HG02884 (cell line): ENCODE data around the gene ACOX3.
"Not testable (repeated sequence)": the region's sequence is repeated elsewhere in the genome, so short reads cannot be mapped to it uniquely, and the experiment has no call there.

Source experiments
- ATAC-seq: cut with Tn5 transposase; IDR thresholded peaks from one replicate; pipeline ENCODE4 v1.9.1; 2021; ENCODE audit warnings: mild to moderate bottlenecking, moderate library complexity; ENCODE audit not compliant: unreplicated experiment

ACOX3 gene

DNA sequence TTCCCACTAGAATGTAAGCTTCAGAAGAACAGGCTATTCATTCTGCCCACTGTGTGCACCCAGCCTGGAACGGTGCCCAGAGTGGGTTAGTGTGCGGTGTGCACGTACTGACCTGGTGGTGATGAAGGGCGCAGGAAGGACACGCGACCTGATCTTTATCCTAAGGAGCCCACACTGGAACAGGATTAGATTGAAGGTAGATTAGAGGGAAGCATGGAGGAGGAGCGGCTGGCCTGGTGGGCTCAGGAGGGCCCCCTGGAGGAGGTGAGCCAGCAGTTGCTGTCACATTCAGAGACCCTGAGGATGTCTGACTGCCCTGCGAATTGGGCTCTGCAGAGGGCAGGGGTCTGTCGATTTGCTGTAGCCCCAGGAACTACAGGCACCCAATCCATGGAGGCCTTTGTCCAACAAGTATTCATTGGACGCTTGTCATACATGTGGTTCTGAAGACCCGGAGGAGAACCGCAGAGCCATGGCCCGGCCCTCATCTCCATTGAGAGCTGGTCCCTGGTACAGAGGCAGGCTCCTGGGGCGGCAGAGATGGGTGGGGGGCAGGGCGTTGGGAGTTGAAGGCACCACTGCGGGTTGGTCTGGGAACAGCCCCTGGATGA is 97.8 kb downstream of the ACOX3 start:
- no peak for ATAC-seq

DNA sequence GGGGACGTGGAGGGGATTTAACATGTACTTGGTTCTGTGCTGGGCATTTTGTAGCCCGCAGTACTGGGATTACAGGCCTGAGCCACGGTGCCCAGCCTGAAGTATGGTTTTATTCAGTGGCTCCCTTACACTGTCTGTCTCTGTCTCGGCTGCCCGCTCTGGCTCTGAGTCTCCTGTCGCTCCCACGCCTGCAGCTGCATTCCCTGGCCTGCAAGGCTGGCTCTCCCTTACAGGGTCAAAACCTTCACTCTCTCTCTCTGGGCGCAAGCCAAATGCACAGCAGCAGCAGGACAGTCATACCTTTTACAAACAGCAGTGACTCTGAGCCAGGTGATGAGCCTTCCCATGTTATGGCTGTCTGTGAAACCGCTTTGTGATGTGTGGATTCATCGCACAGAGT is 98.8 kb downstream of the ACOX3 start:
- ATAC-seq: no peak

DNA sequence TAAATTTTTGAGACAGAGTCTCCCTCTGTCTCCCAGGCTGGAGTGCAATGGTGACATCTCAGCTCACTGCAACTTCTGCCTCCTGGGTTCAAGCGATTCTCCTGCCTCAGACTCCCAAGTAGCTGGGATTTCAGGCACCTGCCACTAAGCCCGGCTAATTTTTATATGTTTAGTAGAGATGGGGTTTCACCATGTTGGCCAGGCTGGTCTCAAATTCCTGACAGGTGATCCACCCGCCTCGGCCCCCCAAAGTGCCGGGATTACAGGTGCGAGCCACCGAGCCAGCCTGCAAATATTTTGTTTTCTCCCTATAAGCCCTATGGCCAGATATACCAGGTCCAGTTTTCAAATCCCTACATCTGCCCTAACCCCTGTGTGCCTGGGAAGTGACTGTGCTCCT is 99.2 kb downstream of the ACOX3 start:
- not testable (repeated sequence) for ATAC-seq

GRCh38 chr4:8340781-8341241 is 99.7 kb downstream of the ACOX3 start:
- ATAC-seq: no peak

DNA sequence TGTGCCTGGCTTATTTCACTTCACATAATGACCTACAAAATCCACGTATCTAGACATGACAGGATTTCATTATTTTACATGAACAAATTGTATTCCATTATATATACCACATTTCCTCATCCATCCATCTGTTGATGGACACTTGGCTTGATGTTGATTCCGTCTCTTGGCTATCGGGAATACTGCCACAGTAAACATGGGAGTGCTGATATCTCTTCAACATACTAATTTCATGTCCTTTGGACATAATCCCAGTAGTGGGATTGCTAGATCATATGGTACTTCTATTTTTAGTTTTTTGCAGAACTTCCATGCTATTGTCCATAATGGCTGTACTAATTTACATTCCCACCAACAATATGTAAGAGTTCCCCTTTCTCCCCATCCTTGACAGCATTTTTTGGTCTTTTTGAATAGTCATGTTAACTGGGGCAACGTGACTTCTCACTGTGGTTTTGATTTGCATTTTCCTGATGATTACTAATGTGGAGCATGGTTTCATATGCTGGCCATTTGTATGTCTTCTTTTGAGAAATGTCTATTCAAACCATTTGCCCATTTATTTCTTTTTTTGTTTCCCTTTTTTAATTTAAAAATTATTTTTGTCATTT is 102.1 kb downstream of the ACOX3 start:
- no peak for ATAC-seq

DNA sequence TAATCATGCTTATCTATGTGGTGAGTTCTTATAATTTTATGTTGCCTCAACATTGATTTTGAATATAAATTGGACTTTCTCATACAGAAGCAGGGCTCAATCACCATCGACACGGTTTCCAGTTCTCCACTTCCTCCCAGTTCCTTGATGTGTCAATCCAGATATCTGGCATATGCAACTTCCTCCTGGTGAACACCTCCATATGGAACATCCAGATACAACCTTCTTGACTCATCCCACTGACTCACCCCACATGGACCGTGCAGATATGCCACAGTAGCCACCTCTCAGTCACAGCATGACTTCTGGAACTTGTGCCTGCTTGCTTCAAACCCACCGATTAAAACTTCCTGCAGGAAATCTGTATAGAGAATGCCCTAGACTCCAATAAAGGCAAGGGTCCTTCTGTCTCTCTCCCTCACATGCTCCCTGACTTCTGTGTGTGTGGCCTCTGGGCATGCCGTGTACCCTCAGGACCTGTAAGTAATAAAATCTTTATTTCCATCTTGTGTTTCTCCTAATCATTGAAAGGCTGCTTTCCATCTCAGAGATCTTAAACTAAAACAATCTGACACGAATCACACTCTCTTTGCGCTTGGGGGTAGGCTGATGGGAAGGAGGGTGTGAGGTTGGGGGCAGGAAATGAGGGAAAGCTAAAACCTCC is 104.0 kb downstream of the ACOX3 start:
- ATAC-seq: no peak

DNA sequence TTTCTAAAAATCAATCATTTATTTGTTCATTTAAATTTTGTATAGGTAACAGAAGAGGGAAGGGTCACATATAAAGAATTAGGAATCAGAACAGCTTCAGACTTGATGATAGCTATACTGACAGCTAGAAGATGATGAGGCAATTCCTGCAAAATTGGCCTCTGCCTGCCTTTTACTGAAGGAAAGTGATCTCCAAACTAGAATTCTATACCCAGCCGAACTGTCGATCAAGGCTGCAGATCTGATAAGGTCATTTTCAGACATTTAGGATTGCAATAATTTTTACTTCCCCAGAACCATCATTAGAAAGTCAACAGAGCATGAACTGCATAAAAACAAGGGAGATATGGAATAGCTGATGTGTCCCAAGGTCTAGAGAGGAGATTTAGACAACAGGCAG is 104.7 kb downstream of the ACOX3 start:
- ATAC-seq: no peak

- ATAC-seq: no peak
These were observed 105.6 kb downstream of the ACOX3 start for GRCh38 chr4:8334786-8335460.

DNA sequence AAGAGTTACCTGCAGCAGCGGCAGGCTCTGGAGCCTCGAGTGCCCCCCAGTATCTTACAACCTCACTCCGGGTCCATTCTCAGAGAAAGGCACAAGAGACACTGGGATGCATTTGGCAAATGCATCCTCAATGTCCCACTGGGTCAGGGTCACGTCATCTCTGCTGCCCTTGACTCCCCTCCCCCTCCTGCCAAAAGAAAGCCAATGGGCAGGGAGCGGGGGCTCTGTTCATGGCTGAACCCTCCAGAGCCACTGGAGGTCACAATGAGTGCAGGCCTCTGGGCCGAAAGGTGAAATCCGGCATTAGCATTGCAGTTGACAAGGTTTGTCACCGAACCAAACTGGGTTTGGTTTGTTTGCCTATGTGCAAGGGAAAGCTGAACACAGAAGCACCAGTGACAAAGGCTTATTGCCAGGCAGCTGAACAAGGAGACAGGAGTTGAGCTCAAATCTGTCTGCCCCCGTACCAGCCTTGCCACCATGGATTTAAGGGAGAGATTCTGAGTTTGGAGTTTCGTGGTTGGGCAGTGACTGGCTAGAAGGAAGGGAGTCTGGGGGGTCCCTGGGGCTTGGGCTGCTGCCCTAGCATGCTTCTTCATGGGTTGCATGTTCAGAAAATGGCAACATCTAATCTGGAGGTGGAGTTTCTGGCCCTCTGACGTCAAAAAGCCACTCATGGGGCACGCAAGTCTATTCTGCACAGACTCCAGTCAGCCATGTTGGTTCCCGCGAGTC is 106.6 kb downstream of the ACOX3 start:
- ATAC-seq: no peak

DNA sequence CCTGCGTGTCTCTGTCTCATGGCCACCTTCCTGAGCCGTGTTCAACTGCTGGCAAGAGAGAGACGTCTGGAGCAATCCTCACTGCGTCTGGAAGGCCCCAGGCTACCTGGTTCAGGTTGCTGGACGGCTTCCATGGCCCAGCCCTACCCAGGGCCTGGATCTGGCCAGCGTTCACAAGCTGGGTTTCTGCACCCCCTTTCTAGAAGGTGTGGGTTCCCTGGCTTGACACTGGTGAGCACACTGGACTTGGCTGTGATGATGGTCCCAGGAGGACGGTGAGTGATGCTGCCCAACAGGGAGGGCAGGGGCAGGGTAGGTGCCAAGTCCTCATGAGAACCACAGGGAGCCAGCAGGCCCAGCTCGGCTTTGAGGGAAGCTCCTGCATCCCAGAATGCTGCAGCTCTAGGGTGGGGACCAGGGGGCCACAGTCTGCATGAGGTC is 107.6 kb downstream of the ACOX3 start:
- no peak for ATAC-seq

DNA sequence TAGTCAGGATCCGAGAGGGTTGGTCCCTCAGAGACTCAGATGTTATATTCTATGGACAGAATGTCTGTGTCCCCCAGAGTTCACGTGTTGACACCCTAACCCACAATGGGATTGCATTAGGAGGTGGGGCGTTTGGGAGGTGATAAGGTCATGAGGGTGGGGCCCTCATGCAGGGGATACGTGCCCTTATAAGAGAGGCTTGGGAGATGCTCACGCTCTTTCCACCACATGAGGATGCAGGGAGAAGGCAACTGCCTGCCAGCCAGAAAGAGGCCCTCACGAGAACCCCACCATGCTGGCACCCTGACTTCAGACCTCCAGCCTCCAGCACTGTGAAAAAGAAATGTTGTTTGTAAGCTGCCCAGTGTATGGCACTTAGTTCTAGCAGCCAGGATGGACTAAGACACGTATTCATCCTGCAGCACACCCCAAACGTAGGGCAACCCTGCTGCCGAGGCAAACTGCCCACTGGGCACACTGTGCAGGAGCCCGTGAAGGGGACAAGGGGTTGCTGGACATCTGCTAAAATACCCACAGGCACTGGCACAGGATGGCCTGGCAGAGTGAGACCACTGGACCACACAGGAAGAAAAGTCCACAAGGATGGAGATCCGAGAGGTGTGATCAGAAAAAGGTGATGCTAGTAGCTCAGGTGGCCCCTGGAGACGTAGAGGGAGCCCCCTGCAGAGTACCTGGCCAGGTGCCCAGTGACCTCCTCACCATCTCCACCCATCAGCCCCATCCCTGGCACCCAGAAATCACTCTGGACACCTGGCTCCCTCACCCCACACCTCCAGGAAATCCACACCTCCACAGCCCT is 108.3 kb downstream of the ACOX3 start:
- no peak for ATAC-seq

- no peak for ATAC-seq
These were observed 109.0 kb downstream of the ACOX3 start for GRCh38 chr4:8331575-8331955.

- no peak for ATAC-seq
These were observed 109.5 kb downstream of the ACOX3 start for GRCh38 chr4:8330821-8331574.

DNA sequence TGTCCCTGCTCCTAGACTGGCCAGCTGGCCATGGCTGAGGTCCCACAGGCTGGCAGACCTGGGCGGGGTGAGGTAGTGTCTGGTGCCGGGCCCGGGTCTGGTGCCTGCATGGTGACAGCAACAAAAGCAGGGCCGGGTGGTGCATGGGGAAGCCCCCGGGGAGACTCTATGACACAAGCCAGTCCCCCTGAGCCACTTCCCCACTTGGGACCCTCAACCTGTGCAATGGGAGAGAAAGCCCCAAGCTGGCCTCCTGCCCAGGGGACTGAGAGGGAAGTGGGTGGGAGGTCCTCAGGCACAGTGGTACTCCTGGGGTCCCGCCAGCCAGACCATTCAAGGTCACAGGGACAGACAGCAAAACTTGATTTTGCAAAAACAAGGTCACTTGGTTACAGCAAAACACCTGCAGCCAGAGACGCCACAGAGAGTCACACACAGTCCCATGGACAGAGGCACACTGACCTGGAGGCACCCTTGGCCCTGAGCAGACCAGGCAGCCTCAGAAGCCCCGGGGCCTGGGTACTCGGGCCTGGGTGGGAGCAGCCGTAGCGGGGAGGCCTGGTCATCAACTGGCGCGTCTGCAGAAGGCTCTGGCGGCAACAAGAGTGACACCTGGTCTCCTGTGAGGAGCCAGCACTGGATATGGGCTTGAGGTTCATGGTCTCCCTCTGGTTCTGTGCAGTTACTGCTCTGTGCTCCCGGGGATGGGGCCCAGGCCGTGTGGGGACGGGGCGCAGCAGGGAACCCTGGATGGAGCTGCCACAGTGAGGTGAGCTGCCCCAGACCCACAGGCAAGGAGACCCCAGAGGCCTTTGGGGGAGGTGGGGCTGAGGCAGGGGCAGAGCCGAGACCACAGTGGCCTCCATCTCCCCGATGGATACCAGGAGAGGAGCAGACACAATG is 110.4 kb downstream of the ACOX3 start:
- ATAC-seq: no peak

DNA sequence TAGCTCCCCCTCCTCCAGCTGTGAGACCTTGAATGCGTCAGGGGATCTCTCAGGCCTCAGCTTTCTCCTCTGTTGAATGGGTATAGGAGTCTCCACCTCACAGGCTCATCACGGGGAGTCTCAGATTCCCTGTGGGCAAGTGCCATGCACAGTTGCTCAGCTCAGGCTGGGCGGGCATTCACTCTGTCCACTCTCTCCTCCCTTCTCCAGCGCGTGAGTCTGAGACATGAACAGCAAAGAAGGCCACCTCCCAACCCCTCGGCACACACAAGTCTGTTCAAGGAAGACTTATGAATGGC is 111.0 kb downstream of the ACOX3 start:
- no peak for ATAC-seq

GRCh38 chr4:8328866-8329559 is 111.5 kb downstream of the ACOX3 start:
- no peak for ATAC-seq

DNA sequence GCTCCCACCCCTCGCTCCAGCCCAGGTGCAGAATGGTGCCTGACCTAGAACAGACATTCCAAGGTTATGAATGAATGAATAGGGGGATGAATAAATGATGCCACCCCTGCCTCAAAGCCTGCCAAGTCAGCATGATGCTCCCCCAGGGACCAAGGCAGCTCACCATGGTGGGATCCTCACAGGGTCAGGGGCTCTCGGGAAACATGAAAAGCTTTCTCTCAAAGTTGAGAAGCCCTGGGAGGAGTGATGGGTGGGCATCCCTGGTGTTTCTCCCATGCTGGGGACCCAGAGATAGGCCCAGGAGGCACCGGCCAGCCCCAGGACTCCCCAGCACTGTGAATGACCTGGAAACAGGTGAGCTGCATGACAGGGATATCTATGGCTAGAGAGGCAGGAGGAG is 112.1 kb downstream of the ACOX3 start:
- ATAC-seq: no peak

DNA sequence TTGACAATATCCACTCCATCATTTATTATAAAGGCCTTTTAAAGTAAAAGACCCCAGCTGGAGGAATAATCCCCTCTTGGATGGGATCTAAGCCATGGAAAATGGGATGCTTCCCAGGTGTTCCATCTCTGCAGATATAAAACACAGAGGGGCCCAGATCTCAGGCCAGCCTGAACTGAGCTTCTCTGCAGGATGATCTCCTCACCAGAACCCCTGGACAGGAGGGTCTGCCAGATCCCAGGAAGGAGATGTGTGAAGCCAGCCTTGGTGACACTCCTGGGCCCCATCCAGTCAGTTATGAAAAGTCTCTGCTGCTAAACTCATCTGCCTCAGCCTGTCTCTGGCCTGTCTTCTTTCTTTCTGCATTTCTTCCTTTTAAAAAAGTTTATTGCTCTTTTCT is 114.3 kb downstream of the ACOX3 start:
- no peak for ATAC-seq
